SK-N-SH treated with all-trans-retinoic acid at 6 μM for 48 hours (cell line): ENCODE results near the gene MARS1.

Source experiments
- ATAC-seq: fragments of 200-7000 bp; cut with Tn5 transposase; 3 replicates; pipeline ENCODE4 v1.9.1; 2020; ENCODE audit warnings: mild to moderate bottlenecking, moderate library complexity
- ARNTL ChIP-seq: fragments of 450-650 bp; formaldehyde crosslinking; IDR thresholded peaks from 2 replicates; pipeline ENCODE4 v1.5.0; 2020; ENCODE audit warnings: low read depth, mild to moderate bottlenecking, moderate library complexity, borderline replicate concordance
- BACH2 ChIP-seq: fragments of 250-450 bp; sonication (Bioruptor Pico); IDR thresholded peaks from 2 replicates; pipeline ENCODE4 v1.9.0; 2021; ENCODE audit warnings: mild to moderate bottlenecking, borderline replicate concordance
- CSDC2 ChIP-seq: fragments of 250-450 bp; sonication (Bioruptor Pico); IDR thresholded peaks from 2 replicates; pipeline ENCODE4 v1.5.0; 2020; ENCODE audit warnings: mild to moderate bottlenecking, moderate library complexity
- CSRNP3 ChIP-seq: fragments of 250-450 bp; sonication (Bioruptor Pico); IDR thresholded peaks from 2 replicates; pipeline ENCODE4 v1.5.1; 2021; ENCODE audit warnings: mild to moderate bottlenecking, moderate library complexity
- ESRRG ChIP-seq: fragments of 250-450 bp; sonication (Bioruptor Pico); IDR thresholded peaks from 2 replicates; pipeline ENCODE4 v1.6.1; 2021; ENCODE audit warnings: mild to moderate bottlenecking
- GLIS3 ChIP-seq: fragments of 250-450 bp; sonication (Bioruptor Pico); IDR thresholded peaks from 2 replicates; pipeline ENCODE4 v1.5.0; 2020; ENCODE audit warnings: mild to moderate bottlenecking, moderate library complexity
- OSR1 ChIP-seq: fragments of 250-450 bp; sonication (Bioruptor Pico); IDR thresholded peaks from 2 replicates; pipeline ENCODE4 v1.8.0; 2022; ENCODE audit warnings: moderate library complexity, mild to moderate bottlenecking, inconsistent platforms
- PPARA ChIP-seq: fragments of 250-450 bp; sonication (Bioruptor Pico); IDR thresholded peaks from 2 replicates; pipeline ENCODE4 v1.5.0; 2020; ENCODE audit warnings: mild to moderate bottlenecking, borderline replicate concordance
- SNAI2 ChIP-seq: fragments of 250-450 bp; sonication (Bioruptor Pico); IDR thresholded peaks from 2 replicates; pipeline ENCODE4 v1.5.0; 2020; ENCODE audit warnings: mild to moderate bottlenecking, moderate library complexity
- TCF4 ChIP-seq: fragments of 250-450 bp; sonication (Bioruptor Pico); IDR thresholded peaks from 2 replicates; pipeline ENCODE4 v1.8.0; 2021; ENCODE audit warnings: mild to moderate bottlenecking, moderate library complexity, borderline replicate concordance
- TOX ChIP-seq: fragments of 250-450 bp; sonication (Bioruptor Pico); IDR thresholded peaks from 2 replicates; pipeline ENCODE4 v1.8.0; 2021; ENCODE audit warnings: mild to moderate bottlenecking, moderate library complexity, borderline replicate concordance
- ZC3H10 ChIP-seq: fragments of 250-450 bp; sonication (Bioruptor Pico); IDR thresholded peaks from 2 replicates; pipeline ENCODE4 v1.5.1; 2021; ENCODE audit warnings: mild to moderate bottlenecking, moderate library complexity
- ZFP3 ChIP-seq: fragments of 250-450 bp; sonication (Bioruptor Pico); IDR thresholded peaks from 2 replicates; pipeline ENCODE4 v1.5.0; 2020; ENCODE audit warnings: mild to moderate bottlenecking, moderate library complexity
- ZFP30 ChIP-seq: fragments of 450-650 bp; formaldehyde crosslinking; IDR thresholded peaks from 2 replicates; pipeline ENCODE4 v1.5.0; 2022; ENCODE audit warnings: mild to moderate bottlenecking, moderate library complexity
- ZNF565 ChIP-seq: fragments of 450-650 bp; formaldehyde crosslinking; conservative IDR thresholded peaks from 2 replicates; pipeline ENCODE4 v1.5.0; 2020; ENCODE audit warnings: low read depth, mild to moderate bottlenecking, moderate library complexity
- ZNF70 ChIP-seq: fragments of 450-650 bp; formaldehyde crosslinking; IDR thresholded peaks from 2 replicates; pipeline ENCODE4 v1.5.0; 2020; ENCODE audit warnings: mild to moderate bottlenecking, moderate library complexity
- ZNF8 ChIP-seq: fragments of 450-650 bp; formaldehyde crosslinking; IDR thresholded peaks from 2 replicates; pipeline ENCODE4 v1.5.0; 2020; ENCODE audit warnings: mild to moderate bottlenecking, moderate library complexity
- TF ChIP-seq, protein P1 (sequence below): fragments of 250-450 bp; sonication (Bioruptor Pico); IDR thresholded peaks from 2 replicates; pipeline ENCODE4 v1.8.0; 2021; ENCODE audit warnings: low read depth, mild to moderate bottlenecking, moderate library complexity, borderline replicate concordance
- TF ChIP-seq, protein P2 (sequence below): fragments of 250-450 bp; sonication (Bioruptor Pico); IDR thresholded peaks from 2 replicates; pipeline ENCODE4 v1.5.1; 2020; ENCODE audit warnings: low read depth, mild to moderate bottlenecking, moderate library complexity
- TF ChIP-seq, protein P3 (sequence below): fragments of 250-450 bp; sonication (Bioruptor Pico); IDR thresholded peaks from 2 replicates; pipeline ENCODE4 v1.8.0; 2020; ENCODE audit warnings: mild to moderate bottlenecking, moderate library complexity, borderline replicate concordance

The MARS1 gene

GRCh38 chr12:57454566-57455373, 33.1 kb upstream of the MARS1 start, which contains the start of gene INHBE:
TSS of gene INHBE (plus strand) at chr12:57455307. CDS start at chr12:57455537, 230 bp downstream.
- ATAC-seq, result no peak
- TF ChIP-seq, protein P1, sequence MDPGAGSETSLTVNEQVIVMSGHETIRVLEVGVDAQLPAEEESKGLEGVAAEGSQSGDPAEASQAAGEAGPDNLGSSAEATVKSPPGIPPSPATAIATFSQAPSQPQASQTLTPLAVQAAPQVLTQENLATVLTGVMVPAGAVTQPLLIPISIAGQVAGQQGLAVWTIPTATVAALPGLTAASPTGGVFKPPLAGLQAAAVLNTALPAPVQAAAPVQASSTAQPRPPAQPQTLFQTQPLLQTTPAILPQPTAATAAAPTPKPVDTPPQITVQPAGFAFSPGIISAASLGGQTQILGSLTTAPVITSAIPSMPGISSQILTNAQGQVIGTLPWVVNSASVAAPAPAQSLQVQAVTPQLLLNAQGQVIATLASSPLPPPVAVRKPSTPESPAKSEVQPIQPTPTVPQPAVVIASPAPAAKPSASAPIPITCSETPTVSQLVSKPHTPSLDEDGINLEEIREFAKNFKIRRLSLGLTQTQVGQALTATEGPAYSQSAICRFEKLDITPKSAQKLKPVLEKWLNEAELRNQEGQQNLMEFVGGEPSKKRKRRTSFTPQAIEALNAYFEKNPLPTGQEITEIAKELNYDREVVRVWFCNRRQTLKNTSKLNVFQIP (CRISPR knock-in tag), result no peak
- TF ChIP-seq CSDC2, result no peak
- TF ChIP-seq, protein P2, sequence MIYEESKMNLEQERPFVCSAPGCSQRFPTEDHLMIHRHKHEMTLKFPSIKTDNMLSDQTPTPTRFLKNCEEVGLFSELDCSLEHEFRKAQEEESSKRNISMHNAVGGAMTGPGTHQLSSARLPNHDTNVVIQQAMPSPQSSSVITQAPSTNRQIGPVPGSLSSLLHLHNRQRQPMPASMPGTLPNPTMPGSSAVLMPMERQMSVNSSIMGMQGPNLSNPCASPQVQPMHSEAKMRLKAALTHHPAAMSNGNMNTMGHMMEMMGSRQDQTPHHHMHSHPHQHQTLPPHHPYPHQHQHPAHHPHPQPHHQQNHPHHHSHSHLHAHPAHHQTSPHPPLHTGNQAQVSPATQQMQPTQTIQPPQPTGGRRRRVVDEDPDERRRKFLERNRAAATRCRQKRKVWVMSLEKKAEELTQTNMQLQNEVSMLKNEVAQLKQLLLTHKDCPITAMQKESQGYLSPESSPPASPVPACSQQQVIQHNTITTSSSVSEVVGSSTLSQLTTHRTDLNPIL, result no peak
- no peak for TF ChIP-seq OSR1 (CRISPR knock-in tag)
- no peak for TF ChIP-seq SNAI2 (CRISPR knock-in tag)
- no peak for TF ChIP-seq ZNF70 (CRISPR knock-in tag)
- TF ChIP-seq, protein P3, sequence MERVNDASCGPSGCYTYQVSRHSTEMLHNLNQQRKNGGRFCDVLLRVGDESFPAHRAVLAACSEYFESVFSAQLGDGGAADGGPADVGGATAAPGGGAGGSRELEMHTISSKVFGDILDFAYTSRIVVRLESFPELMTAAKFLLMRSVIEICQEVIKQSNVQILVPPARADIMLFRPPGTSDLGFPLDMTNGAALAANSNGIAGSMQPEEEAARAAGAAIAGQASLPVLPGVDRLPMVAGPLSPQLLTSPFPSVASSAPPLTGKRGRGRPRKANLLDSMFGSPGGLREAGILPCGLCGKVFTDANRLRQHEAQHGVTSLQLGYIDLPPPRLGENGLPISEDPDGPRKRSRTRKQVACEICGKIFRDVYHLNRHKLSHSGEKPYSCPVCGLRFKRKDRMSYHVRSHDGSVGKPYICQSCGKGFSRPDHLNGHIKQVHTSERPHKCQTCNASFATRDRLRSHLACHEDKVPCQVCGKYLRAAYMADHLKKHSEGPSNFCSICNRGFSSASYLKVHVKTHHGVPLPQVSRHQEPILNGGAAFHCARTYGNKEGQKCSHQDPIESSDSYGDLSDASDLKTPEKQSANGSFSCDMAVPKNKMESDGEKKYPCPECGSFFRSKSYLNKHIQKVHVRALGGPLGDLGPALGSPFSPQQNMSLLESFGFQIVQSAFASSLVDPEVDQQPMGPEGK (CRISPR knock-in tag), result no peak
- TF ChIP-seq ESRRG (CRISPR knock-in tag), result no peak
- no peak for TF ChIP-seq TOX (CRISPR knock-in tag)
- TF ChIP-seq ARNTL (CRISPR knock-in tag), result no peak
- no peak for TF ChIP-seq BACH2 (CRISPR knock-in tag)
- TF ChIP-seq CSRNP3 (CRISPR knock-in tag), result no peak
- TF ChIP-seq ZC3H10, result no peak
- TF ChIP-seq ZNF565 (CRISPR knock-in tag), result no peak
- TF ChIP-seq ZFP30 (CRISPR knock-in tag), result no peak
- TF ChIP-seq GLIS3 (CRISPR knock-in tag), result no peak

DNA sequence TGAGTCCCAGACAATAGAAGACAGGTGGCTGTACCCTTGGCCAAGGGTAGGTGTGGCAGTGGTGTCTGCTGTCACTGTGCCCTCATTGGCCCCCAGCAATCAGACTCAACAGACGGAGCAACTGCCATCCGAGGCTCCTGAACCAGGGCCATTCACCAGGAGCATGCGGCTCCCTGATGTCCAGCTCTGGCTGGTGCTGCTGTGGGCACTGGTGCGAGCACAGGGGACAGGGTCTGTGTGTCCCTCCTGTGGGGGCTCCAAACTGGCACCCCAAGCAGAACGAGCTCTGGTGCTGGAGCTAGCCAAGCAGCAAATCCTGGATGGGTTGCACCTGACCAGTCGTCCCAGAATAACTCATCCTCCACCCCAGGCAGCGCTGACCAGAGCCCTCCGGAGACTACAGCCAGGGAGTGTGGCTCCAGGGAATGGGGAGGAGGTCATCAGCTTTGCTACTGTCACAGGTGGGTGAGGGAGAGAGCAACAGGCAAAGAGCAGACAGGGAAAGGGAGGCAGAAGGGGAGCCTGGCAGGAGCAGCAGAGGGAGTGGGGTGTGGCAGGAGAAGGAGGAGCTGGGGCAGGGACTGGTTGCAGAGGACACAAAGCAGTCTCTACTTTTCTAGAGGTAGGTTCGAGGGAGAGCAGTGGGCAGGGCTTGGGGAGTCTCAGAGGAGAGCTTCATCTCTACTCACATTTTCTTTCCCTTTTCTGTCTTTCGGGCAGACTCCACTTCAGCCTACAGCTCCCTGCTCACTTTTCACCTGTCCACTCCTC, 32.3 kb upstream of the MARS1 start:
- TF ChIP-seq CSDC2 (no peak), ZNF8 (CRISPR knock-in tag) (no peak), PPARA (CRISPR knock-in tag) (no peak), OSR1 (CRISPR knock-in tag) (no peak), ZFP3 (CRISPR knock-in tag) (no peak), ESRRG (CRISPR knock-in tag) (no peak), ARNTL (CRISPR knock-in tag) (no peak), CSRNP3 (CRISPR knock-in tag) (no peak), SNAI2 (CRISPR knock-in tag) (no peak), BACH2 (CRISPR knock-in tag) (no peak), ZNF70 (CRISPR knock-in tag) (no peak), TCF4 (CRISPR knock-in tag) (no peak), ZC3H10 (no peak), ZFP30 (CRISPR knock-in tag) (no peak), GLIS3 (CRISPR knock-in tag) (no peak)
- TF ChIP-seq, protein P1 (CRISPR knock-in tag), result no peak
- TF ChIP-seq, protein P2, result no peak
- TF ChIP-seq, protein P3 (CRISPR knock-in tag), result no peak
- TF ChIP-seq, all 23 proteins: peak for 0
- ATAC-seq, result no peak
